Astrocyte (in vitro differentiated cells and primary cell): ENCODE measurements around the gene CIT.

Experiments used
- CTCF ChIP-seq: IDR thresholded peaks from 2 replicates; pipeline ENCODE4 v1.5.1; 2011; ENCODE audit warnings: low read depth, mild to moderate bottlenecking, inconsistent platforms, low read length, moderate library complexity; ENCODE audit not compliant: insufficient read depth
- EZH2 ChIP-seq: IDR thresholded peaks from 2 replicates; pipeline ENCODE4 v1.6.1; 2012; ENCODE audit warnings: mild to moderate bottlenecking, low read length, inconsistent platforms; ENCODE audit not compliant: insufficient read depth

- TF ChIP-seq CTCF (no peak), EZH2 (no peak)
Observed at GRCh38 chr12:119836781-119837180, 40.3 kb downstream of the CIT start.
